T-helper 17 cell (primary cell): ENCODE measurements around the gene MRPL1. TPM values are rescaled to one million over a fixed set of nuclear protein-coding genes. Genes with fewer than 3 reads are reported as not detected.
"Not testable (repeated sequence)": the region's sequence is repeated elsewhere in the genome, so short reads cannot be mapped to it uniquely, and the experiment has no call there.

ENCODE experiments used
- ATAC-seq: fragments of 150-1000 bp; cut with Tn5 transposase; 2 replicates; pipeline ENCODE4 v1.10.0; 2021; ENCODE audit warnings: mild to moderate bottlenecking, moderate library complexity
- DNase-seq, 3 donors: peaks; one replicate each; pipeline versions ENCODE4 v3.0.0 to v3.0.0-alpha.2; 2020 to 2021
- H3K9me3 ChIP-seq: one replicate; pipeline ENCODE4 v1.7.0; 2013; ENCODE audit warnings: low read length, mild to moderate bottlenecking; ENCODE audit not compliant: control insufficient read depth, poor library complexity, severe bottlenecking
- H3K27ac Mint-ChIP-seq: one replicate; pipeline ENCODE4 v1.8.0; 2022; ENCODE audit warnings: mild to moderate bottlenecking, moderate library complexity, mixed read lengths
- H3K27me3 Mint-ChIP-seq: one replicate; pipeline ENCODE4 v1.8.0; 2022; ENCODE audit warnings: mixed read lengths
- H3K36me3 Mint-ChIP-seq: one replicate; pipeline ENCODE4 v1.8.0; 2022; ENCODE audit warnings: low read depth, mixed read lengths
- H3K4me1 Mint-ChIP-seq: one replicate; pipeline ENCODE4 v1.8.0; 2022; ENCODE audit warnings: mild to moderate bottlenecking, mixed read lengths
- H3K4me3 Mint-ChIP-seq: one replicate; pipeline ENCODE4 v1.8.0; 2022; ENCODE audit warnings: mild to moderate bottlenecking, moderate library complexity, mixed read lengths
- total RNA-seq, 4 donors: library from RNA in 2 of 4; stranded (reverse) in 2 of 4; gene quantifications; one replicate each; pipeline ENCODE4 v1.2.3 and lab custom pipeline; 2022 to 2026

The MRPL1 gene
- total RNA-seq, 2 donors from 2014 or later = 15.4 to 19.0 TPM

- DNase-seq (no peak), ATAC-seq (peak; percentile 11)
- no peaks in the 10 kb centered on the region for H3K9me3 ChIP-seq
- H3K27ac Mint-ChIP-seq = peak overlapping the region; percentile 100
- peaks cover 6% of the 10 kb centered on the region for H3K27me3 Mint-ChIP-seq
- H3K4me1 Mint-ChIP-seq = peaks cover 54% of the 10 kb centered on the region
- H3K36me3 Mint-ChIP-seq = peaks cover 6% of the 10 kb centered on the region
- peak overlapping the region; percentile 99 for H3K4me3 Mint-ChIP-seq
Observed at GRCh38 chr4:77861495-77861894, 1.1 kb upstream of the MRPL1 start.

DNA sequence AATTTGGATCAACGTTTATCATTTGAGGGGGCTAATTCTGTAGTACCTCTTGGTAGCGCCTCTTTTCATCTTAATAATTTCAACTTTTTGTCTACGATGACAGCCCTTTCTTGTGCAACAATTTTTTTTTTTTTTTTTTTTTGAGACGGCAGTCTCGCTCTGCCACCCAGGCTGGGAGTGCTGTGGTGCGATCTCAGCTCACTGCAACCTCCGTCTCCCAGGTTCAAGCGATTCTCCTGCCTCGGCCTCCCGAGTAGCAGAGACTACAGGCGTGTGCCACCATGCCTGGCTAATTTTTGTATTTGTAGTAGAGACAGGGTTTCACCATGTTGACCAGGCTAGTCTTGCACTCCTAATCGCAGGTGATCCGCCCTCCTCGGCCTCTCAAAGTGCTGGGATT lies 711 bp downstream of the MRPL1 start:
- not testable (repeated sequence) for H3K9me3 ChIP-seq, DNase-seq, H3K36me3 Mint-ChIP-seq, ATAC-seq, H3K27me3 Mint-ChIP-seq
- Mint-ChIP-seq H3K4me3 (peak overlapping the region; percentile 99), H3K27ac (peak overlapping the region; percentile 100), H3K4me1 (peaks cover 49% of the 10 kb centered on the region)

GRCh38 chr4:77865259-77865658 lies 2.6 kb downstream of the MRPL1 start:
- Mint-ChIP-seq H3K27ac (peak overlapping the region; percentile 67), H3K27me3 (peaks cover 6% of the 10 kb centered on the region), H3K4me1 (peaks cover 59% of the 10 kb centered on the region), H3K4me3 (no peak overlapping the region), H3K36me3 (peaks cover 6% of the 10 kb centered on the region)
- no peak for DNase-seq
- no peaks in the 10 kb centered on the region for H3K9me3 ChIP-seq
- no peak for ATAC-seq

GRCh38 chr4:77872723-77873445 lies 10.3 kb downstream of the MRPL1 start:
- H3K27me3 Mint-ChIP-seq = no peaks in the 10 kb centered on the region
- no peaks in the 10 kb centered on the region for H3K36me3 Mint-ChIP-seq
- ATAC-seq (no peak), DNase-seq (no peak)
- H3K9me3 ChIP-seq = no peaks in the 10 kb centered on the region
- no peak overlapping the region for H3K4me3 Mint-ChIP-seq
- peak overlapping the region; percentile 56 for H3K27ac Mint-ChIP-seq
- peaks cover 24% of the 10 kb centered on the region for H3K4me1 Mint-ChIP-seq

GRCh38 chr4:77877167-77877566 lies 14.5 kb downstream of the MRPL1 start:
- Mint-ChIP-seq H3K4me3 (no peak overlapping the region), H3K36me3 (peaks cover 3% of the 10 kb centered on the region), H3K27me3 (no peaks in the 10 kb centered on the region), H3K27ac (peak overlapping the region; percentile 60), H3K4me1 (peaks cover 20% of the 10 kb centered on the region)
- DNase-seq (no peak), ATAC-seq (peak; percentile 33)
- no peaks in the 10 kb centered on the region for H3K9me3 ChIP-seq

DNA sequence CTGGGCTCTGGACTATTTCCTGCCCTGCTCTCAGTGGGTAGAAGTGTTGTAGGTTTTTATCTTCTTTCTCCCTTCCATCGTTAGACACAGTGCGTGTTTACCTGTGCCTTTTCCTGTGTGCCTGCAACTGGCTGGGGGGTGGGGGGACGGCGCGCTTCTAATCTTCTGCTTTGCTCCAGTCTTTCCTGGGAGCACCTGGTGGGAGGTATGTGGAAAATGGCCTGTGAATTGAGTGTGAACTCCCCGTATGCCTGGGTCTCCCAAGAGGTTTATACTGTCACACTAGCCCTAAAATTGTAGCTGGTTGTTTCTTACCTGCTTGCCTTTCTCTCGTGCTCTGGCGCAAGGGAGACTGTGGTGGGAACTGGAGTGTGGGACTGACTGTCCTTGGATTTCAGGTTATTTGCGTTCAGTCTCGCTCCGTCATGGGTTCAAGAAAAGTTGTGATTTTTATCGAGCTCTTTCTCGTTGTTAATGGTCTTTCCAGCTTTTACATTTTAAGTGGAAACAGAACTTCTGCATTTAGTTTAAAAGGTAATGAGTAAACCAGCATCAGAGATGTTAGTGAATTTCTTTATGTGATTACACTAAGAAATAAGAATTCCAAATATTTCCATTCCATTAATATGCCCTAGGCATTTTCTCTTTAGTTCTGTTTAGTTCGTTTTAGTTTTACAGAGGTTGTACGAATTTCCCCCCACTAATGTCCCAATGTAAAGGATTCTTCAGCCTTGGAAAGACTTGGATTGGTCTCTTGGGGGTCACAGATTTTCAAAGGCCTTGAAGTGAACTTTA lies 15.3 kb downstream of the MRPL1 start:
- no peak for ATAC-seq
- Mint-ChIP-seq H3K27me3 (no peaks in the 10 kb centered on the region), H3K4me3 (no peak overlapping the region), H3K4me1 (peaks cover 22% of the 10 kb centered on the region), H3K36me3 (peaks cover 3% of the 10 kb centered on the region), H3K27ac (peak overlapping the region; percentile 43)
- no peak for DNase-seq
- H3K9me3 ChIP-seq = no peaks in the 10 kb centered on the region

DNA sequence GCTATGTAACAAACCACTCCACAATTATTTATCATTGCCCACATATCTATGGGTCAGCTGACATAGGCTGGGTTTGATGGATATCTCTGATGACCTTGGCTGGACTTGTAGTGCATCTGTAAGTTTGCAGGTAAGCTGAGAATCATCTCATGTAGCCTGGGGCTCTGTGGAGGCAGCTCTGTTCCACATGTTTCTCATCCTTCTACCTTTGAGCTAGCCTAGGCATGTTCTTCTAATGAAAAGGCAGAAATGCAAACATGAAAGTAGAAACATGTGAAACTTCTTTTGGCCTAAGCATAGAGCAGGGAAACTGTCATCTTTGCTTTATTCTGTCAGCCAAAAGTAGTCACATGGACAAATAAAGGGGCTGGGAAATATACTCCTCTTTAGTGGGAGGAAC lies 18.2 kb downstream of the MRPL1 start:
- DNase-seq (no peak), ATAC-seq (no peak)
- Mint-ChIP-seq H3K27me3 (no peaks in the 10 kb centered on the region), H3K27ac (peak overlapping the region; percentile 47), H3K36me3 (peaks cover 6% of the 10 kb centered on the region), H3K4me3 (no peak overlapping the region), H3K4me1 (peaks cover 20% of the 10 kb centered on the region)
- no peaks in the 10 kb centered on the region for H3K9me3 ChIP-seq

DNA sequence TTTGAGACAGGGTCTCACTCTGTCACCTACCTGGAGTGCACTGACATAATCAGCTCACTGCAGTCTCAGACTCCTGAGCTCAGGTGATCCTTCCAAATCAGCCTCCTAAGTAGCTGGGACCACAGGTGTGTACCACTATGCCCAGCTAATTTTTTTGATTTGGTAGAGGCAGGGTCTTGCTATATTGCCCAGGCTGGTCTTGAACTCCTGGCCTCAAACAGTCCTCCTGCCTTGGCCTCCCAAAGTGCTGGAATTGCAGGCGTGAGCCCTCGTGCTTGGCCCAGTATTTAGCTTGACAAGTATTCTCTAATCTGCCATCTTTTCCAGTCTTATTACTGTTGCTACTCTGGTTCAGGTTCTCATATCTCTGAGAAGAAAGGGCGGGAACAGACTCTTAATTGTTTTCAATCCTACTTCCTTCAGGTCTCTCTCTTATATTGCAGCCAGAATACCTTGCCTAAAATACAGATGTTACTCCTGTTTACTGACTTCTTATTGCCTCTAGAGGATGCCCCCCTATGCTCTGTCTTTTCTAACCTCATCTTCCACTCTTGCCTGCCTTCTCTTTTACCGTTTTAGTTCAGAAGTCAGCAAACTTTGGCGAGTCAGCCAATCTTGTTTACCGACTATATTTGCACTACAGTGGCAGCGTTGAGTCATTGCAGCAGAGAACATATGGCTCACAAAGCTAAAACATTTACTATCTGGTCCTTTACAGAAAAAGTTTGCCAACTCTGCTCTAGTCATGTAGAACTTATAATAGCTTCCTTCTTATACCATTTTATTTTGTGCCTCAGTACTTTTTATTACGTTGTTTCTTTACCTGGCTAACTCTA lies 19.0 kb downstream of the MRPL1 start:
- H3K9me3 ChIP-seq = no peaks in the 10 kb centered on the region
- peaks cover 6% of the 10 kb centered on the region for H3K36me3 Mint-ChIP-seq
- DNase-seq (no peak), ATAC-seq (no peak)
- H3K27me3 Mint-ChIP-seq = no peaks in the 10 kb centered on the region
- H3K27ac Mint-ChIP-seq = peak overlapping the region; percentile 47
- no peak overlapping the region for H3K4me3 Mint-ChIP-seq
- H3K4me1 Mint-ChIP-seq = peaks cover 18% of the 10 kb centered on the region

- Mint-ChIP-seq H3K4me3 (no peak overlapping the region), H3K27me3 (no peaks in the 10 kb centered on the region)
- DNase-seq = no peak
Observed at GRCh38 chr4:77893451-77893850, 30.8 kb downstream of the MRPL1 start.

DNA sequence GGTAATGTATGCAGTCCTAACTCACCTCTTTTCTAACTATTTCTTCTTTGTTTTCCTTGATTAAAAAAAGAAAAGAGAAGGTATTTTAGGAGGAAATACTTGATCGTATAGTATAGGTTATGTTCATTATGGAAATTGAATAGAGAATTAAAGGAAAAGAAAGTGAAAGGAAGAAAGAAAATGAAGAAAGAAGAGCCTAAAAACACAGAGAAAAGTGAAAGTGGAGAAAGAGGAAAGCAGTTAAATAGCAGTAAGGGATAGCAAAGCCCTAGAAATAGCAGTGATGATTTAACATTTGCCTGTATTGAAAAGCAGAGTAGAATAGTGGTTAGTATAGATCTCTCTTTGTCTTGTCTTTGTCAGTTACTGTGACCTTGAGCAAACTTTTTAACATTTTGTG lies 37.0 kb downstream of the MRPL1 start:
- H3K36me3 Mint-ChIP-seq = peaks cover 26% of the 10 kb centered on the region
- no peak for ATAC-seq
- H3K27ac Mint-ChIP-seq = peak overlapping the region; percentile 32
- peaks cover 20% of the 10 kb centered on the region for H3K4me1 Mint-ChIP-seq
- DNase-seq = no peak
- H3K4me3 Mint-ChIP-seq = no peak overlapping the region
- H3K27me3 Mint-ChIP-seq = no peaks in the 10 kb centered on the region
- no peaks in the 10 kb centered on the region for H3K9me3 ChIP-seq

More at GRCh38 chr4:77893451-77893850, 30.8 kb downstream of the MRPL1 start:
- H3K4me1 Mint-ChIP-seq = peaks cover 23% of the 10 kb centered on the region
- ATAC-seq = no peak
- H3K27ac Mint-ChIP-seq = peak overlapping the region; percentile 61
- peaks cover 24% of the 10 kb centered on the region for H3K36me3 Mint-ChIP-seq
- no peaks in the 10 kb centered on the region for H3K9me3 ChIP-seq

GRCh38 chr4:77903186-77903585 lies 40.6 kb downstream of the MRPL1 start:
- ATAC-seq = no peak
- DNase-seq = no peak
- Mint-ChIP-seq H3K36me3 (peaks cover 23% of the 10 kb centered on the region), H3K27me3 (no peaks in the 10 kb centered on the region), H3K4me1 (peaks cover 15% of the 10 kb centered on the region), H3K27ac (no peak overlapping the region), H3K4me3 (no peak overlapping the region)
- H3K9me3 ChIP-seq = no peaks in the 10 kb centered on the region

DNA sequence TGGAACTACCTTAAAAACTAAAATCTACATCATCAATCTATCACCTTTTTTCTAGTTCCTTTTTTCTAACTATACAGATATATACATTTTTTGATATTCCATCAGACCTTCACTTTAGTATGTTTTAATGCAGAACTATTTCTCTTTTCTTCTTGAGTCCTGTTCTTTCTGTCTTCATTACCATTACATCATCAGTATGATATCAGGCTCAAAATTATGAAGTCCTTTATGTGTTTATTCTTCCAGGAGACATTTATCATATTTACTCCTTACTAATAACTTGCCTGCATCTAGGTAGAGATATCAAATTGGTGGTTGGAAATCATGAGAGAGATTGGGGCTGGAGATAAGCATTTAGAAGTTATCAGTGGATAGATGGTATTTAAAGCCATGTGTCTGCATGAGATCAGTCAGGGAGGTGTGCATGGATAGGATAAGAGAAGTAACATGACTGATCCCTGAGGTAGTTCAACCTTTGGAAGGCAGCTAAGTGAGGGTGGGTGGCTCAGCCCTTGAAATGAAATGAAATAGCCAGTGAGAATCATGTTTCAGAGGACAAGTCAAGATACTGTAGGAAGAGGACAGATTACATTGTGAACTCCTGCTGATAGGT lies 43.1 kb downstream of the MRPL1 start:
- Mint-ChIP-seq H3K4me3 (no peak overlapping the region), H3K27me3 (no peaks in the 10 kb centered on the region), H3K36me3 (peaks cover 13% of the 10 kb centered on the region), H3K27ac (peak overlapping the region; percentile 65), H3K4me1 (peaks cover 8% of the 10 kb centered on the region)
- H3K9me3 ChIP-seq = no peaks in the 10 kb centered on the region
- ATAC-seq = no peak
- no peak for DNase-seq

DNA sequence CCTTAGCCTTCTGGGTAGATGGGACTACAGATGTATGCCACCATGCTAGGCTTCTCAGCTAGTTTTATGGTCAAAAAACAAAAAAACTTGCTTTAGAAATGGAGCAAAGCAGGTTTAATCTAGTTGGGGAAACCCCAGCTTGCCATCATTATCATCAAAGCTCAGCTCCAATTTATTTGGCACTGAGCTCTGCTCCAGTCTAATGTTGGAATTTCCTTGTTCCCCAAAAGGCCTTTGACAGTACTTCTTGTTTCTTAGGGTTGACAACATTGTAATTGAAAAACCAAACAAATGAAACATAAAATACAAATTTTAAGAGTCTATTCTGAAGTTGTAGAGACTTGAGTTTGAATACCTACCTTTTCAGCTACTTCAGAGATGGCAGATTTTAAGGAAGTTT lies 48.0 kb downstream of the MRPL1 start:
- Mint-ChIP-seq H3K27ac (no peak overlapping the region), H3K27me3 (no peaks in the 10 kb centered on the region), H3K4me1 (peaks cover 10% of the 10 kb centered on the region), H3K36me3 (peaks cover 12% of the 10 kb centered on the region), H3K4me3 (no peak overlapping the region)
- no peak for DNase-seq
- no peaks in the 10 kb centered on the region for H3K9me3 ChIP-seq
- ATAC-seq = no peak
